MM.1S (cell line): ENCODE measurements around the gene ERBIN.

ENCODE experiments used
- DNase-seq: peaks from one replicate; pipeline ENCODE4 v3.0.0-alpha.2; 2015
- H2AFZ ChIP-seq: fragments of 300-600 bp; sonication (generic); 2 replicates; pipeline ENCODE4 v1.6.0; 2016; ENCODE audit warnings: antibody characterized with exemption, low read length
- H3F3A ChIP-seq: fragments of 300-600 bp; sonication (generic); 2 replicates; pipeline ENCODE4 v1.6.1; 2016; ENCODE audit warnings: mild to moderate bottlenecking, antibody characterized with exemption, low read length, moderate library complexity, mixed read lengths; ENCODE audit not compliant: insufficient read depth
- H3K27ac ChIP-seq: fragments of 300-600 bp; sonication (generic); 2 replicates; pipeline ENCODE4 v1.5.1; 2016; ENCODE audit warnings: mild to moderate bottlenecking, low read length
- H3K27me3 ChIP-seq: fragments of 300-600 bp; sonication (generic); replicated peaks from 2 replicates; pipeline ENCODE4 v1.6.0; 2016; ENCODE audit warnings: low read length; ENCODE audit not compliant: insufficient read depth
- H3K36me3 ChIP-seq: fragments of 300-600 bp; sonication (generic); replicated peaks from 2 replicates; pipeline ENCODE4 v1.6.1; 2016; ENCODE audit warnings: mild to moderate bottlenecking, low read length, mixed read lengths; ENCODE audit not compliant: insufficient read depth
- H3K4me1 ChIP-seq: fragments of 300-600 bp; sonication (generic); 2 replicates; pipeline ENCODE4 v1.6.1; 2016; ENCODE audit warnings: low read length, mixed read lengths
- H3K4me2 ChIP-seq: fragments of 300-600 bp; sonication (generic); 2 replicates; pipeline ENCODE4 v1.6.0; 2016; ENCODE audit warnings: low read depth, low read length
- H3K4me3 ChIP-seq: fragments of 300-600 bp; sonication (generic); 2 replicates; pipeline ENCODE4 v1.5.1; 2016; ENCODE audit warnings: low read length, mixed read lengths
- H3K79me2 ChIP-seq: fragments of 300-600 bp; sonication (generic); 2 replicates; pipeline ENCODE4 v1.6.1; 2016; ENCODE audit warnings: mixed run types, low read length, mixed read lengths
- H3K9ac ChIP-seq: fragments of 300-600 bp; sonication (generic); 2 replicates; pipeline ENCODE4 v1.6.1; 2016; ENCODE audit warnings: low read length, mixed read lengths
- H3K9me2 ChIP-seq: fragments of 300-600 bp; sonication (generic); replicated peaks from 2 replicates; pipeline ENCODE4 v1.6.1; 2016; ENCODE audit warnings: mild to moderate bottlenecking, low read length, mixed read lengths; ENCODE audit not compliant: insufficient read depth
- H3K9me3 ChIP-seq: fragments of 300-600 bp; sonication (generic); replicated peaks from 2 replicates; pipeline ENCODE4 v1.6.1; 2016; ENCODE audit warnings: mild to moderate bottlenecking, low read length, mixed read lengths; ENCODE audit not compliant: insufficient read depth
- H4K20me1 ChIP-seq: fragments of 300-600 bp; sonication (generic); 2 replicates; pipeline ENCODE4 v1.6.1; 2016; ENCODE audit warnings: mild to moderate bottlenecking, low read length, moderate library complexity, mixed read lengths; ENCODE audit not compliant: insufficient read depth
- CTCF ChIP-seq: fragments of 300-600 bp; sonication (generic); IDR thresholded peaks from 2 replicates; pipeline ENCODE4 v1.5.1; 2016; ENCODE audit warnings: antibody characterized with exemption, low read length, mixed read lengths
- EZH2 ChIP-seq: fragments of 300-600 bp; sonication (generic); optimal IDR thresholded peaks from 2 replicates; pipeline ENCODE3; 2017; ENCODE audit warnings: low read depth, mild to moderate bottlenecking, antibody characterized with exemption, low read length, mixed read lengths
- EZH2phosphoT487 ChIP-seq: fragments of 300-600 bp; sonication (generic); IDR thresholded peaks from 2 replicates; pipeline ENCODE4 v1.6.1; 2018; ENCODE audit warnings: antibody characterized with exemption, low read length

The ERBIN gene

GRCh38 chr5:66013906-66014305 is 87.5 kb downstream of the ERBIN start:
- Histone ChIP-seq H3K27ac (no peak overlapping the region), H2AFZ (no peak overlapping the region), H3F3A (peaks cover 14% of the 10 kb centered on the region), H3K9ac (no peak overlapping the region), H3K4me3 (no peak overlapping the region), H3K27me3 (no peaks in the 10 kb centered on the region), H3K36me3 (no peaks in the 10 kb centered on the region), H3K4me1 (peaks cover 39% of the 10 kb centered on the region), H3K4me2 (no peak overlapping the region), H3K9me3 (no peaks in the 10 kb centered on the region), H3K79me2 (peaks cover 20% of the 10 kb centered on the region), H3K9me2 (no peaks in the 10 kb centered on the region), H4K20me1 (no peaks in the 10 kb centered on the region)
- no peak for TF ChIP-seq EZH2phosphoT487
- TF ChIP-seq EZH2, result no peak
- no peak for DNase-seq

DNA sequence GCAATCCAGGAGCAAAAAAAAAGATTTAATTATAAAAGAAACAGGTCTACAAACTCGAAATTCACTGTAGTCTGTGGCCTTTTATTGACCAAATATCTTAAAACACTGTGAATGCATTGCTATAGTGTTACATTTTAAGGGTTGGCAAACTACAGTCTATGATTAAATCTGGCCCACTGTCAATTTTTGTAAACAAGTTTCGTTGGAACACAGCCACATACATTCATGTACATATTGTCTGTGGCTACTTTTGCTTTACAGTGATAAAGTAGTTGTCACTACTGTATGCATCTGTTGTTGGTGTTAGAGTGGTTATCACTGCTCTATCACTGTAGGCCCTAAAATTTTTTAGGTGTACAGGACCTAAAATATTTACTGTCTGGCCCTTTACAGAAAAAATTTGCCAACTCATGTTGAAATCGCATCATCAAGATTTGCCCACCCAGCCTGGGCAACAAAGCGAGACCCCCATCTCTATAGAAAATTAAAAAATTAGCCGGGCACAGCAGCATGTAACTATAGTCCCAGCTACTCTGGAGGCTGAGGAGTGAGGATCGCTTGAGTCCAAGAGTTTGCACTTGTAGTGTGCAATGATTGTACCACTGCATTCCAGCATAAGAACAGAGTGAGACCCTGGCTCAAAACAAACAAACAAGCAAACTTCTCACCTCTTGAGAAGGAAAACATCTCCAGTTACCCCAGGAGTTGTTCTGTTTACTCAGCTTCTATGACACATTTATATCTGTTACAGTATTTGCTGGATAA is 89.0 kb downstream of the ERBIN start:
- peaks cover 14% of the 10 kb centered on the region for H3F3A ChIP-seq
- no peaks in the 10 kb centered on the region for H3K36me3 ChIP-seq
- H3K27me3 ChIP-seq, result no peaks in the 10 kb centered on the region
- peaks cover 24% of the 10 kb centered on the region for H3K4me1 ChIP-seq
- H3K27ac ChIP-seq, result no peak overlapping the region
- no peaks in the 10 kb centered on the region for H4K20me1 ChIP-seq
- no peak overlapping the region for H2AFZ ChIP-seq
- peaks cover 20% of the 10 kb centered on the region for H3K79me2 ChIP-seq
- H3K9me3 ChIP-seq, result no peaks in the 10 kb centered on the region
- TF ChIP-seq CTCF, result no peak
- TF ChIP-seq EZH2phosphoT487, result no peak
- no peak for TF ChIP-seq EZH2
- no peak overlapping the region for H3K4me2 ChIP-seq
- no peak overlapping the region for H3K4me3 ChIP-seq
- no peak overlapping the region for H3K9ac ChIP-seq
- DNase-seq, result no peak
- no peaks in the 10 kb centered on the region for H3K9me2 ChIP-seq

DNA sequence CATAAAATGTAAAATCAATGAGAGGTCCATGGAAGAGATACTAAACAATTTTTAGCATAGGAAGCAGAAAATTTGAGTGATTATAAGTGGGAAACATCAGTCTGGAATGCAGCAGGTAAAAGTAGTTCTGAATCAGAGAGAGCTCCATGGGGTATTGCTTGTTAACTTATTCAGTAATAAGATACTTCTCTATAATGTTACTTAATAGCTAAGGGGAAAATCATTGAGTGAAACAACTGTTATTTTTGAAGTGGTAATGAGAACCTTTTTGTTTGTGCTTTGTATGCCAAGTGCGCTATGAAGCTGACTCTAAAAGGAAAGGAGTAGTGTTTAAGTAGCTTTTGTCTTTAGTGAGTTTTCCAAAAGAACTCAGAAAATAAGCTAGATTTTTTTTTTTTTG is 95.2 kb downstream of the ERBIN start:
- H3K9ac ChIP-seq, result no peak overlapping the region
- peaks cover 5% of the 10 kb centered on the region; the same call in 1 of the 2 replicates for H3K36me3 ChIP-seq
- H3K4me3 ChIP-seq, result no peak overlapping the region
- no peaks in the 10 kb centered on the region for H3K27me3 ChIP-seq
- H3K27ac ChIP-seq, result no peak overlapping the region
- no peak overlapping the region for H2AFZ ChIP-seq
- DNase-seq, result no peak
- no peaks in the 10 kb centered on the region for H3K9me3 ChIP-seq
- no peak overlapping the region for H3K4me2 ChIP-seq
- H3K79me2 ChIP-seq, result peaks cover 7% of the 10 kb centered on the region
- no peaks in the 10 kb centered on the region for H3K4me1 ChIP-seq
- H3F3A ChIP-seq, result 0 out of 2 replicates have a peak, but pooled peaks cover 2% of the 10 kb centered on the region
- H4K20me1 ChIP-seq, result no peaks in the 10 kb centered on the region
- TF ChIP-seq CTCF (no peak), EZH2 (no peak), EZH2phosphoT487 (no peak)
- H3K9me2 ChIP-seq, result no peaks in the 10 kb centered on the region

GRCh38 chr5:66039296-66039695 is 112.9 kb downstream of the ERBIN start:
- no peaks in the 10 kb centered on the region for H3F3A ChIP-seq
- no peak overlapping the region for H3K4me3 ChIP-seq
- no peak overlapping the region for H2AFZ ChIP-seq
- H3K36me3 ChIP-seq, result no peaks in the 10 kb centered on the region
- DNase-seq, result no peak
- no peak overlapping the region for H3K4me2 ChIP-seq
- no peaks in the 10 kb centered on the region for H3K9me2 ChIP-seq
- H3K79me2 ChIP-seq, result no peaks in the 10 kb centered on the region
- TF ChIP-seq EZH2phosphoT487, result no peak
- no peak for TF ChIP-seq CTCF
- no peak for TF ChIP-seq EZH2
- H3K27me3 ChIP-seq, result no peaks in the 10 kb centered on the region
- H4K20me1 ChIP-seq, result no peaks in the 10 kb centered on the region
- H3K27ac ChIP-seq, result no peak overlapping the region
- H3K4me1 ChIP-seq, result no peaks in the 10 kb centered on the region
- H3K9me3 ChIP-seq, result no peaks in the 10 kb centered on the region
- H3K9ac ChIP-seq, result no peak overlapping the region
